Measurements from ENCODE around the gene NSUN2.

Gene NSUN2

DNA sequence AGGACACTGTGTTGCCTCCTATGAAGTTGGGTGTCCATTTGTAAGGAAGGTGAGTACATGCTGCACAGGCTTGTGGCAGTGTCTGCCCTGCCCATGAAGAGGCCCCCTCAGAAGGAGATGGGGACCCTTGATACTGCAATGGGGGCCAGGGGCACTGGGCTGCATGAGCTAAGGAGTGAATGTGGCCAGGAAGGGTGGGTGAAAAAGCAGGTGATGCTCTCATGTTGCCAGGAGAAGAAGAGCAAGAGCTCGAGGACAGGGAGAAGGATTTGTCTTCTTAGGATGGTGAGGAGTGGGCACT, 76.1 kb downstream of the NSUN2 start:
- no peak for TF ChIP-seq POLR2A (IDR thresholded peaks at IDR 0.05; ENCODE audit: low read depth, low read length)
- DNase-seq (ENCODE audit: insufficient read length, low spot score): no peak

DNA sequence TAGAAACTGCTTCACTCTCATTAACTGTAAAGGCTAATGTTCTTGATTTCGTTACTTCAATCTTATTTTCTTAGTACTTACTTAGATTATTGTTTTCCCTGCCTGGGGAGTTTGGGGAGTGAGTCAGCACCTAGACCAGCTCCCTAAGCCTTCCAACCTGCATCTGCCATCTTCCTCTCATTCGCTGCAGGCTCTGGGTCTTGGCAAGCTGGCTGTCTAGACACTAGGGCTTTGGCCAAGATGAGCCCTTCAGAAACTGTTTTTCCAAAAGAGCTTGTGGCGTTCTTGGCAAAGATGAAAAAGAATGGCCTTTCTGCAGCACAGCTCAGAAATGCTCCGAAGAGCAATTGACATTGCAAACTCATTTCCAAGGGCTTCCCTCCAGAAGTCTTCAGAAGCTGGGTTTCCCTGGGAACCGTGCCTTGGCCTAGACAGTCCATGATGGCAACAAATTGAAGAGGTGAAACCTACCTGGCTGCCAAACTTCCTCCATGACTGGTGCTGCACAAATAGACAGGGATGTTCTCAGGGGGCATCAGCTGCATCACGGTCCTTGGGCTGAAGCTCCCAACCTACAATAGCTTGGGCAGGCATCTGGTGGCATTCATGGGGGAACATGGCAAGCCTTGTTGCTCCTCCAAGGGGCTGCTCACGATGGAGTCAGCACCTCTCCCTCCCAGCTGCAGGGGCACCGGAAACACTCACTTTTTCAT, 76.6 kb downstream of the NSUN2 start:
- FAIRE-seq (no peak), DNase-seq (ENCODE audit: insufficient read length, low spot score) (no peak)
- TF ChIP-seq POLR2A (IDR thresholded peaks at IDR 0.05; ENCODE audit: low read depth, low read length): no peak

More for the DNA sequence above, 76.1 kb downstream of the NSUN2 start:
- no peak for FAIRE-seq

DNA sequence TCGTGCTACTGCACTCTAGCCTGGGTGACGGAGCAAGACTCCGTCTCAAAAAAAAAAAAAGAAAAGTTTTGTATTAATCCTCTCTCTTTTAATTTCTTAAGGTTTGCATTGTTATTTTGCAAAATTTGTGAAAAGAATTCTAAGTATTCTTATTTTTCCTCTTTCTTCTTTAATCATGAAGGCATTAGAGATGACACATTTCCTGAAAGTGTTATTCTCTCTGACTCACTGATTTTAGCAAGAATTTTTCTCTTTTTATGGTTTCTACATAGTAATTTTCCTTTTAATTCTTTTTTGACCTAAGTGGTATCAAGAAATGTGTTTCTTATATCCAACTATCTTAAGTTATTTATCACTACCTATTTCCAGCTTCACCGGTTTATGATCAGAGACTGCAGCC, 78.0 kb downstream of the NSUN2 start:
- no peak for TF ChIP-seq POLR2A (IDR thresholded peaks at IDR 0.05; ENCODE audit: low read depth, low read length)
- FAIRE-seq (no peak), DNase-seq (ENCODE audit: insufficient read length, low spot score) (no peak)

DNA sequence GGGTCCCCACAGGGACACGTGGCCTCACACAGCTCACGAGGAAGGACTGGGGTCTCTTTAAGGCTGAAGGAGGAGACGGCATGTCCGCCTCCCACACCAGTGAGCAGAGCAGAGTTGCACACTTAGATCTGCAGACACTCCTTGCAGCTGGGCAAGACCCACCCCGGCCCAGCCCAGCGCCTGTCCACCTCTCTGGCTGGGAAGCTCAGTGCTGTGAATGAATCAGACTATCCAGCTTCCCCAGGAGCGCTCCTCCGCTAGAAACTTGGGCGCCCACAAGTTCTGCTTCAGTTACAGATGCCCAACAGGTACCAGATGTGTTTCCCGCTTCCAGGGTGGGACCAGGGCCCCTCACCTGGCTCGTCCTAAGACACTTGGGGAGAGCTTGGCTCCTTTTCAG, 78.9 kb downstream of the NSUN2 start:
- no peak for FAIRE-seq
- TF ChIP-seq POLR2A (IDR thresholded peaks at IDR 0.05; ENCODE audit: low read depth, low read length): no peak
- no peak for DNase-seq (ENCODE audit: insufficient read length, low spot score)

DNA sequence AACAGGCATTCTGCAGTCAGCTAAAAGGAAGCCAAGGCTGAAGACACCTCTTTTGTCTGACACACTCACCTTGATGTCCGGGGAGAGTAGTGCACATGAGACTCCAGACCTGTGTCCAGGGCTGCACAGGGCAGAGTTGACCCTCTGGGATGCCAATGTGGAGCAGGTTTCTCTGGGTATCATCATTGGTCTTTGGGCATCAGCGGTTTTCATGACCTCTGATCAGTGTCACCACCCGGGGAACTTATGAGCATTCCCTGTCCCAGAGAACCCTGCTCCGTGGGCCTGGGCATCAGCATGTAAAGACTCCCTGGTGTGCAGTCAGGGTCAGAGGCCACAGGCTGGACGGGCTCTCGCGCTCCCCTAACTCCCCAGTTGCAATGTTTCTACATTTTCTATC, 80.2 kb downstream of the NSUN2 start:
- no peak for FAIRE-seq
- DNase-seq (ENCODE audit: insufficient read length, low spot score): no peak

DNA sequence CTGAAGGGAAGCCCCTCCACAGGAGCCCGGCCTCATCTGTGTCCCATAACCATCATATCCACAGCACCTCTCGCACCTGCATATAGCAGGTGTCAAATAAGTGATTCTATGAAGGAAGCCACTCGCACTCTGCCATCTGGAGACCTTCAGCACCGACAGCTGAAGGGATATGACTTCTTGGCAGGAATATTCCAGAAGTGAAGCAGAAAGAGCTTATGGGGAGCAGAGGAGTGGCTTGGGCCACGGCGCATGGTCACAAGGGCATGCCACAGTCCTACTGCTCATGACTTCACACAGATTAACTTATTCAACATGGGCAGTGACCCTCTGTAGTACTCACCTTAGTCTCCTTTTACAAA, 80.9 kb downstream of the NSUN2 start:
- FAIRE-seq (no peak), DNase-seq (ENCODE audit: insufficient read length, low spot score) (no peak)
- TF ChIP-seq POLR2A (IDR thresholded peaks at IDR 0.05; ENCODE audit: low read depth, low read length): no peak

More for the DNA sequence above, 80.2 kb downstream of the NSUN2 start:
- no peak for TF ChIP-seq POLR2A (IDR thresholded peaks at IDR 0.05; ENCODE audit: low read depth, low read length)

DNA sequence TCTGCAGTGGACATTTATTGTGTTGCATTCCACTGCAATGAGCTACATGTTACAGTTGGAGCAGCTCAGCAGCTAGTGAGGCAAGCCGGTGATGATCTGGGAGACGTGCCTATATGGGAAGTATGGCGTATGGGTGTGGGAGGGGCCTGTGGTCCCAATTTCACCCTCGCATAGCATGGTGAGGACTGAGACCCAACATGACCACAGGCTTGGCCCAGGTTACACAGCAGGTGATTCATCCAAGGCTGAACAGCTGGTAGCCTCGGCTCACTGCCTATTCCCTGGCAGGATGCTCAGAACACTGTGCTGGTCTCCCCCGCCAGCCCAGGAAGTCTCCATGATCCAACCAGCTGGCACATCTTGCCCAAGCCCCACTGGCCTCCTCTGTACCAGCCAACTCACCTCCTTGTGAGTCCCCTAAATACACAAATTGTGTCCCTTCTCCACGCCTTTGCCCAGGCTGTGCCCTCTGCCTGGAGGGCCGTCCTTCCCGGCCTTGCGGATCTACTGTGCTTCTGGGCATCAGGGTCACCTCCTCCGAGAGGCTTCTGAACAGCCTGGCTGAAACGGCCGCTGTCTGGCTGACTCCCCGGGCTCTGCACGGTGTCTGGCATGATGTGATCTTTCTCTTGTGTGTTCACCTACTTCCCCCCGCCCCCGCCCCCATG, 81.4 kb downstream of the NSUN2 start:
- TF ChIP-seq POLR2A (IDR thresholded peaks at IDR 0.05; ENCODE audit: low read depth, low read length): no peak
- FAIRE-seq: no peak
- DNase-seq (ENCODE audit: insufficient read length, low spot score): no peak

DNA sequence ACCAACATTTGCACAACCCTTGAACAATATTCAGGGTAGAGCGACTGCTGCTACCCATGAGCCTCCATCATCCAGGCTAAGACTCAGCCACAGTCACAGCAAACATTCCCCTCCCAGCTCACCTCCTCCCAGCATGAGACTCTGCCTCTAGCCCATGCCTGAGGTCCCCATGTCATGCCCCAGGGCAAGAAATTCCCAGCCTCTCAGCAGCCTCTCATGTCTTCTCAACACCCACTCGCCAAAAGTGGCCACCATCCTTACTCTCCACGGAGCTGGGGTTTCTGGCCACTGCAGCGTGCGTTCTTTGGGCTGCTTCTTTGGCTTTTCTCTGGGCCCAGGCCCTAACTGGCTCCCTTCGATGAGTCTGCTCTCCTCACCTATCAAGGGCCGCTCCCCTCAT, 82.2 kb downstream of the NSUN2 start:
- no peak for DNase-seq (ENCODE audit: insufficient read length, low spot score)
- no peak for FAIRE-seq
- no peak for TF ChIP-seq POLR2A (IDR thresholded peaks at IDR 0.05; ENCODE audit: low read depth, low read length)
